ENCODE measurements around the gene GM2A.
"Not testable (repeated sequence)": the region's sequence is repeated elsewhere in the genome, so short reads cannot be mapped to it uniquely, and the experiment has no call there.

The GM2A gene

DNA sequence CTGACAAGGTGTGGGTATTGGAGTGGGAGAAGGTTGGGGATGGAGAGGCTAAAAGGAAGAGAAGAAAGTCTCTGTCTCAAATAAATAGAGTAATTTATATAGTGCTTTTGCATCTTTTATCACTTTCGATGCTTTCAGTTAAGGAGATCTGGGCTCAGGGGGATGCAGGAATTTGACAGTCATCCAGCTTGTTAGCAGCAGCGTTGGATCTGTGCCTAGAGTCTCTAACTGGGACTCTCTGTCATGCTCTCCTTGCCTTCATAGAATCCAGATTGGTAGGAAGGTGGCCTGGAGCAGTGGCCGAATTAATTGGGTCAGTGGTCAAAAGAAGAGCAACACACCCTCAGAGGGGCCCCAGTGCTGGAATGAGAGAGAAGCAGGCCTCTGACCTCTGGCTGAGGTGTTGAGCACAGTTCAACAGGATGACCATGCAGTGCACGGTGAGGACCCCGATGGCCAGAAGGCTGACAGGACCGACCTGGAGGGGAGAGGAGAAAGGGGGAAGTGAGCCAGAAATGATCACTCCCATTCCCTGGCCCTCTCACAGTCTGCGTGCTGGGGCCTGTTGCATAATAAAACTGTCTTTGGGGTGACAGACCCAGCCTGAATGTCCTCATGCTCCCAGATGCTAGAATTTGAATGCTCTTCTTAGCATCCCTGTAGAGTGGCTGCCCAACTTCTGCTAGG lies 42.9 kb downstream of the GM2A start:
- no peak for DNase-seq

DNA sequence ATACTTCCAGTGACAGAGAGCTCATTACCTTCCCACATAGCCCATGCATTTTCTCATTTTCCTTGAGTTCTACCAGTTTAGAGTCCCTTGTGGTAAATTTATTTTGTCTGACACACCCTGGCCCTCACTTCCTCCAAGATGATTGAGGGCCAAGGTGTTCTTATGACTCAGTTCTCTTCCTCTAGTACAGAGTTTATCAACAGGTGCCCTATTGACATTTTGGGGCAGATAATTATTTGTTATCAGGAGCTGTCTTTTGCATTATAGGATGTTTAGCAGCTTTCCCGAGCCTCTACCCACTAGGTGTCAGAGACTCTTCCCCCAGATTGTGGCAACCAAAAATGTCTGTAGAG lies 43.5 kb downstream of the GM2A start:
- no peak for DNase-seq

DNA sequence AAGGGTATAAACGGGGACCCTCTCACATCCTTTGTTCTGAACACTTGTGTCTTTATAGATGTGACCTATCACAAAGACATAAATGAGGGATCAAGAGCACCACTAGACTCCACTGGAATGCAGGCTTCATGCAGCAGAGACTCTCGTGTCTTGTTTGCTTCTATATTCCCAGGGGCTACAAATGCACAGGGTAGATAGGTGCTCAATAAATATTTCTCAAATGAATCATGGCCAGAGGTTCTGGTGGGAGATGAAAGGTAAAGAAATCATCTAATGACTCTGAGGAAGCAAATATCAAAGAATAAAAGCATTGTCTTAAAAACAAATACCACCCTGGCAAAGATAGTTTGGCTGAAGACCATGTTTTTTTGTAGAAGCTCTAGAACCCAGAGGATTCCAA lies 44.0 kb downstream of the GM2A start:
- DNase-seq = no peak

DNA sequence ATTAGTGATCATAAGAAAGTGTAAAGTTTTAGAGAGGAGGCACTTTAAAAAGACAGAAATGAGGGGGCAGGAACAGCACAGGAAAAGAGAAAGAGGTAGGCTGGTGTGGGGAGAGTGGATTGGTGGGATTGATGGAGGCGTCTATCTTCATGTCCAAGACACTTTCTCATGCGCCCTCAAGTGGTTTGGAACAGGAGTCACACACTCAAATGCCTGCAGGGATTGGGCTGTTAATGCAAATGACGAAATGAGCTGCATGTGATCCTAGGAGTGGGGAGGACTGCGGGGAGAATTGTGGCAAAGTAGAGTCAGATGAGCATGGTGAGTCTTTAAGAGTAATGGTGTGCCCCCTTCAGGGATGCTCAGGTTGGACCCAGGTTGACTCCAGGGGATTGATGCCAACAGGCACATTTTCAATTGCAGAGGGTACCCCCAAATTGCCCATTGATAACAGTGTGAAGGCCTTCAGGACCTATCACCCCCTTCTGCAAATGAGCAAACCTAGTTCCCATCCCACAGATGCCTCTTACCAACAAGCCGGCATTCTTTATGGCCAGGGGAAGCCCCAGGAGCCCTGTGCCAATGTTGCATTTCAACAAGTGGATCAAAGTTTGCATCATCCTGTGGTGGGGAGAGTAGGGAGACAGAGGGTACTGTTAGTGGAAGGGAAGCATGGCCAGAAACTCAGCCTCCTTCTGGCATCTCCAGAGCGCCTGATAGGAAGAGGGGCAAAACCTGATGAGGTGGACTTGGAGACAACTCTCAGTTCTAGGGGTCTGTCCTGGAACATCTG lies 45.3 kb downstream of the GM2A start:
- DNase-seq = peak; percentile 9

DNA sequence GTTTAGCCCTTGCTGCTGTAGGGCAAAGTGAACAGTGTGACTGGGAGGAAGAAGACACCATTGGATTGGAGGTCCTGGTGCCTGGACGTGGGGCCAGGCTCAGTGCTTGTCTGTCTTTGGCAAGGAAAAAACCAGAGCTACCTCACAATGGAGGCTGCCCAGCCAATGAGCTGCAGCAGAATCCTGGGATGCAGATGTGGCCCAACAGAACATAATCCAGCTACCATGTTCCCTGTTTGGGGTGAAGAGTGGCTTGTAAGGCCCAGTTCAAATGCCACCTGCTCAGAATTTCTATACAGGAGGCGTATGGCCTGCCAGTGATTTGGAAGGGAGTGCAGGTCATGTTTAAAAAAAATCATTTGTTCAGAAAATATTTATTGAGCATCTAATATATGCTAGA lies 50.7 kb downstream of the GM2A start, which contains the start of gene SLC36A3:
SLC36A3 (minus strand) TSS at position 101 of the 400 bp plus-strand sequence. CDS start 412 bp downstream, outside the sequence.
- DNase-seq = no peak

- DNase-seq = not testable (repeated sequence)
These were observed 56.3 kb downstream of the GM2A start for GRCh38 chr5:151309266-151309665.

DNA sequence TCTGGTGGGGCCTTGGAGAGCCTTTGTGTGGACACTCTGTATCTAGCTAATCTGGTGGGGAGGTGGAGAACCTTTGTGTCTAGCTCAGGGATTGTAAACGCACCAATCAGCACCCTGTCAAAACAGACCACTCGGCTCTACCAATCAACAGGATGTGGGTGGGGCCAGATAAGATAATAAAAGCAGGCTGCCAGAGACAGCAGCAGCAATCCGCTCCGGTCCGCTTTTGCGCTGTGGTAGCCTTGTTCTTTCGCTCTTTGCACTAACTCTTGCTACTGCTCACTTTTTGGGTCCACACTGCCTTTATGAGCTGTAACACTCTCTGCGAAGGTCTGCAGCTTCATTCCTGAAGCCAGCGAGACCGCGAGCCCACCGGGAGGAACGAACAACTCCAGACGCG lies 56.8 kb downstream of the GM2A start:
- not testable (repeated sequence) for DNase-seq

GRCh38 chr5:151310932-151311331 lies 57.9 kb downstream of the GM2A start:
- DNase-seq = no peak

DNA sequence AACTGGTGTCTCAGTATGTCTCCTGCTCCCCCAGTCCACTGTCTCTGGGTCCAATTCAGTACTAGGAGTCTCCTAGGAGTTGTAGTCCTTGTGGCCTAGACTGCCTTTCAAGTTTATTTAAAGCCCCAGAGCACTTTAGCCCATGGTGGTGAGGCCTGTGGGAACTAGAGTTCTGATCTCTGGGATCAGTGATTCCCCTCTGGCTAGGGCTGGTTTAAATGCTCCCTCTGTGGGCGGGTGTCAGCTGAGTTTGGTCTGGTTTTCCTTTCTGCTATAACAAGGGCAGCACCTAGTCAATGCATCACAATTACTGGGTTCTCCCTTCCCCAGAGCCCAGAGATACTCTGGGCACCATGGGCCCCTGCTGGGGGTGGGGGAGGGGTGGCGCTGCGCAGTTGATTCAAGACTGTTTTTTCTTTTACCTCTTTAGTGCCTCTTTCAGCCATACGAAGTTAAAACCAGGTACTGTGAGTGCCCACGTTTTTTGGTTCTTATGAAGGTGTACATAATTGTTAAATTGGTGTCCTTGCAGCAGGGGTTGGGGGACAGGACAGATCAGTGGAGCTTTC lies 59.9 kb downstream of the GM2A start:
- no peak for DNase-seq

- DNase-seq = no peak
These were observed 60.4 kb downstream of the GM2A start for GRCh38 chr5:151313357-151313756.

DNA sequence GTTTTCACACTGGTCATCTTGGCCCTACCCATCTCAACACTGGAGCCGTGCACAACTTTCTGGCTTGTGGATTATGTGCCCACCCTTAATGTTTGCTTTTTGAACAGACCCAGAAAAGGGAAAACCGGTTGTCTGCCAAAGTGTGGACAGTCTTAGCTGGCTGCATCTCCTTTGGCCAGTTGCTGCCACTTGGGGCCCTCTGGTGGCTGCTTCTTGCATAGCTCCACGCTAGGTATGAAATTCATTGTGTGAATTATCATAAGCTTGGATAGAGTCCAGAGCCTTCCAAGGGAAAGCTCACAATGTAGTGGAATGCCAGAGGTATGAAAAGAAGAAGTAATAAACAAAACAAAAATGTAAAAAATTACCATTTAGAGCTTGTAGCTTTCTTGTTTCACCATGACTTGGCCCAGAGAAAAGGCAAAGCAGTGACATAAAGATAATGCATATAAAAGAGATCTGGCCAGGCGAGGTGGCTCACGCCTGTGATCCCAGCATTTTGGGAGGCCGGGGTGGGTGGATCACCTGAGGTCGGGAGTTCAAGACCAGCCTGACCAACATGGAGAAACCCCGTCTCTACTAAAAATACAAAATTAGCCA lies 63.1 kb downstream of the GM2A start:
- no peak for DNase-seq

DNA sequence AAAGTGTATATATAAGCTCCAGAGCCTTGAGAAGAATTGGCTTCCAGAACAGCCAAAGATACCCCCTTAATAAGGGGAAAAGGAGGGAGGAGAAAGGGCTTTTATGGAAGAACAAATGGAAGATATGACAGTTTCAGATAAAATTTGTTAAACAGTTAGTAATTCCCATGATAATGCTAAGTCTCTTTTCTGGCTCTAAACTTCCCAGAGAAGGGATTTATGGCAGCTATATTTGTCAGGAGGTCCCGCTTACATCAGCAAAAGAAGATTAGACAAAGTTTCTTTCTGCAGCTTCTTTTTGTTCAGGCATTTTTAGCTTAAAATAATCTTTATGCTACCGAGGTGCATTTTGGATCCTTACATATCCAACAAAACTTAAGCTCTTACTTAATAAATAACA lies 64.9 kb downstream of the GM2A start:
- DNase-seq = no peak

DNA sequence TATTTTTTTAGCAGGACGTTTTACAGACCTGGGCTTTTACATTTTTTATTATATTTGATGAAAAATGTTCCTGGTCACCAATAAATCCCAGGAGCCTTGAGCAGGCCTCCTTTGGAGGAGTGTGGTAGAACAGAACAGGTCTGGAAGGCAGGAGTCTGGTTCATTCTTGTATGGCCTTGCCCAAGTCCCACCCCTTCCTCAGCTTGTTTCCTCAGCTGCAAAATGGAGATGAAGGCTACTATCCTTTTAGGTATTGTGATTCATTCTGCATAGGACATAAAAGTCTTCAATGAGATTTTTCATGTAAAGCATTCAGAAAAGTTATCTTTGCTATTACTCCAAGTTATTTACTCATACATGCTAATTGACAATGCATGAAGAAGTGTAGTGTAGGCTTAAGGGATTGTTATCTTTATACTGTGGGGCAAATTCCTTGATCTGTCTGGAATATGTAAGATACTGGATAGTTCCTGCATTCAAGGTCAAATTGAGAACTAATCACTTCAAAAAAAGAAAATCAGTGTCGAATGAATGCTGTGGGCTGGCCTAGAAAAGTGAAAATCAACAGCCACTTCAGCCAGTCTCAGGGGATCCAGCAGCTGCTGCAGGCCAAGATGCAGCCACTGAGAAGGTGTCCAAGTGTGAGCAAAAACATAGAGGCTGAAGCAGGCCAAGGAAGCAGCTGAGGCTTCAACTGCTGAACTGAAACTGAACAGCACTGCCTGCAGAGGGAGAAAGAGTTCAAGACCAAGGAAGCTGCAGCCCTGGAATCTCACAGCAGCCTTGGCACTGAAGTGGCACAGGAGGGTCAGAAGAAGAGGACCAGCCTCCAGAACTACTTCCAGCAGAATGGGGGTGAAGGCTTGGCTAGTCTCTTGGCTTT lies 66.1 kb downstream of the GM2A start:
- no peak for DNase-seq
